B cell (primary cell): ENCODE data around the gene ST6GALNAC5. TPM values are rescaled to one million over a fixed set of nuclear protein-coding genes. Genes with fewer than 3 reads are reported as not detected.

Experiments
- ATAC-seq: fragments of 200-7000 bp; cut with Tn5 transposase; one replicate; pipeline ENCODE4 v1.10.0; 2021; ENCODE audit warnings: low read depth, mild to moderate bottlenecking, moderate number of reproducible peaks, moderate library complexity
- CTCF ChIA-PET: fragments of 350-600 bp; sonication (Branson Sonifier 250); formaldehyde crosslinking; loops from one replicate; lab custom pipeline; 2021; ENCODE audit warnings: antibody characterized with exemption, inconsistent platforms; lab: Charles Lee
- POLR2A ChIA-PET: fragments of 350-600 bp; sonication (Branson Sonifier 250); formaldehyde crosslinking; loops from one replicate; lab custom pipeline; 2021; ENCODE audit warnings: antibody characterized with exemption; lab: Charles Lee
- DNase-seq: peaks from one replicate; pipeline ENCODE4 v3.0.0; 2013
- H2AFZ ChIP-seq: 2 replicates; pipeline ENCODE4 v1.6.1; 2012; ENCODE audit warnings: mild to moderate bottlenecking, low read depth, low read length; ENCODE audit not compliant: insufficient read depth, poor library complexity, severe bottlenecking
- H3K27ac ChIP-seq, 2 donors: 1 replicate in 1 of 2; 2 replicates in 1 of 2; pipeline ENCODE4 v1.5.1; 2012 to 2013; ENCODE audit warnings: low read length in 2 of 2, mild to moderate bottlenecking in 2 of 2, moderate library complexity in 1 of 2
- H3K27me3 ChIP-seq, 4 experiments: fragments of 200-600 bp in 1 of 4; sonication (generic) in 1 of 4; replicated peaks in 1 of 4; 1 replicate in 2 of 4; 2 replicates in 2 of 4; pipeline versions ENCODE4 v1.6.1 to v1.7.0; 2013 to 2016; ENCODE audit warnings: low read length in 3 of 4, mild to moderate bottlenecking in 2 of 4, mixed read lengths in 1 of 4, moderate library complexity in 1 of 4; ENCODE audit not compliant: insufficient read depth in 4 of 4, control insufficient read depth in 3 of 4; ENCODE audit errors: control extremely low read depth in 1 of 4
- H3K36me3 ChIP-seq, 2 experiments: replicated peaks in 1 of 2; 1 replicate in 1 of 2; 2 replicates in 1 of 2; pipeline versions ENCODE4 v1.6.1 to v1.7.1; 2013; ENCODE audit warnings: low read length in 1 of 2; ENCODE audit not compliant: insufficient read depth in 2 of 2, control insufficient read depth in 1 of 2; ENCODE audit errors: control extremely low read depth in 1 of 2, extremely low read depth in 1 of 2
- H3K4me1 ChIP-seq, 2 donors: fragments of 200-600 bp in 1 of 2; sonication (generic) in 1 of 2; 1 replicate in 1 of 2; 2 replicates in 1 of 2; pipeline versions ENCODE4 v1.5.1 to v1.6.1; 2013 to 2017; ENCODE audit warnings: low read length in 2 of 2; ENCODE audit not compliant: control insufficient read depth in 2 of 2, insufficient read depth in 2 of 2
- H3K4me2 ChIP-seq: replicated peaks from 2 replicates; pipeline ENCODE3; 2012; ENCODE audit warnings: mild to moderate bottlenecking, low read depth, low read length; ENCODE audit not compliant: poor library complexity, severe bottlenecking
- H3K4me3 ChIP-seq, 5 experiments: fragments of 200-600 bp in 1 of 5; sonication (generic) in 1 of 5; 1 replicate in 3 of 5; 2 replicates in 2 of 5; pipeline versions ENCODE4 v1.5.1 to v1.7.0; 2011 to 2016; ENCODE audit warnings: low read length in 4 of 5, mild to moderate bottlenecking in 4 of 5, low read depth in 2 of 5, control low read depth in 1 of 5, moderate library complexity in 1 of 5; ENCODE audit not compliant: insufficient read depth in 1 of 5; ENCODE audit errors: control extremely low read depth in 1 of 5, extremely low read depth in 1 of 5
- H3K79me2 ChIP-seq: fragments of 200-600 bp; sonication (generic); one replicate; pipeline ENCODE4 v1.6.0; 2016; ENCODE audit warnings: low read length; ENCODE audit not compliant: control insufficient read depth, insufficient read depth
- H3K9ac ChIP-seq: fragments of 200-600 bp; sonication (generic); 2 replicates; pipeline ENCODE4 v1.6.1; 2017; ENCODE audit warnings: mild to moderate bottlenecking, low read length, moderate library complexity
- H3K9me3 ChIP-seq, 3 donors: one replicate each; pipeline versions ENCODE4 v1.6.1 to v1.7.1; 2013; ENCODE audit warnings: low read length in 2 of 3; ENCODE audit not compliant: control insufficient read depth in 2 of 3, insufficient read depth in 1 of 3; ENCODE audit errors: control extremely low read depth in 1 of 3
- H4K20me1 ChIP-seq: 2 replicates; pipeline ENCODE4 v1.6.0; 2012; ENCODE audit warnings: mild to moderate bottlenecking, low read length; ENCODE audit not compliant: insufficient read depth, control insufficient read depth, poor library complexity, severe bottlenecking
- H3K27ac Mint-ChIP-seq: one replicate; pipeline ENCODE4 v1.8.0; 2021; ENCODE audit warnings: mixed read lengths
- H3K27me3 Mint-ChIP-seq: one replicate; pipeline ENCODE4 v1.8.0; 2021; ENCODE audit warnings: mixed read lengths
- H3K4me1 Mint-ChIP-seq: one replicate; pipeline ENCODE4 v1.8.0; 2021; ENCODE audit warnings: mixed read lengths
- H3K4me3 Mint-ChIP-seq: one replicate; pipeline ENCODE4 v1.8.0; 2021; ENCODE audit warnings: mixed read lengths
- H3K9me3 Mint-ChIP-seq: one replicate; pipeline ENCODE4 v1.8.0; 2022; ENCODE audit warnings: mixed read lengths; ENCODE audit not compliant: insufficient read depth
- EZH2 ChIP-seq: IDR thresholded peaks from 2 replicates; pipeline ENCODE4 v1.6.1; 2012; ENCODE audit warnings: borderline replicate concordance, low read depth, mild to moderate bottlenecking, moderate library complexity, low read length; ENCODE audit not compliant: insufficient read depth, poor library complexity, severe bottlenecking
- WGBS: methylation state at CpG from one replicate; pipeline ENCODE4 v1.1.5; 2013; ENCODE audit warnings: missing lambda C conversion rate; ENCODE audit not compliant: insufficient coverage; 5-methylcytosine and 5-hydroxymethylcytosine counted together
- intact Hi-C: fragments of 100-400 bp; cut with micrococcal nuclease; formaldehyde crosslinking; loops from one replicate; pipeline ENCODE4 v1.10.0; 2022
- polyA plus RNA-seq: library from polyadenylated mRNA; depleted of rRNA; stranded (reverse); fragments of >200 nt; gene quantifications from 2 replicates; pipeline ENCODE4 v1.2.3, GENCODE V29; 2012
- total RNA-seq, 2 donors: library from RNA; stranded (reverse); fragments of 120-200 nt in 1 of 2; gene quantifications; 1 replicate in 1 of 2; 2 replicates in 1 of 2; pipeline versions ENCODE4 v1.2.3 to v1.2.4, GENCODE V29; 2013 to 2022
- TF ChIP-seq, protein P1 (sequence below): fragments of 200-600 bp; IDR thresholded peaks from one replicate; pipeline ENCODE4 v1.8.0; 2022; ENCODE audit warnings: antibody characterized with exemption, mild to moderate bottlenecking

Gene ST6GALNAC5
- total and polyA plus RNA-seq, 2 donors (not counting 1 experiment from before 2014, with no cell fraction given) = not detected

- H3K4me3 Mint-ChIP-seq = no peak overlapping the region
- no peaks in the 10 kb centered on the region for H4K20me1 ChIP-seq
These were observed 58.5 kb downstream of the ST6GALNAC5 start for GRCh38 chr1:76925825-76926224.

GRCh38 chr1:76928522-76928921, 61.2 kb downstream of the ST6GALNAC5 start:
- H3K9me3 Mint-ChIP-seq = no peaks in the 10 kb centered on the region
- no peaks in the 10 kb centered on the region for H3K27me3 ChIP-seq
- no peak overlapping the region for H3K4me3 ChIP-seq
- H3K4me1 ChIP-seq = no peaks in the 10 kb centered on the region
- no peaks in the 10 kb centered on the region for H3K4me1 Mint-ChIP-seq
- no peak for ATAC-seq
- H3K9ac ChIP-seq = no peak overlapping the region
- intact Hi-C loops = no loop called here
- H3K27me3 Mint-ChIP-seq = no peaks in the 10 kb centered on the region
- TF ChIP-seq, protein P1, sequence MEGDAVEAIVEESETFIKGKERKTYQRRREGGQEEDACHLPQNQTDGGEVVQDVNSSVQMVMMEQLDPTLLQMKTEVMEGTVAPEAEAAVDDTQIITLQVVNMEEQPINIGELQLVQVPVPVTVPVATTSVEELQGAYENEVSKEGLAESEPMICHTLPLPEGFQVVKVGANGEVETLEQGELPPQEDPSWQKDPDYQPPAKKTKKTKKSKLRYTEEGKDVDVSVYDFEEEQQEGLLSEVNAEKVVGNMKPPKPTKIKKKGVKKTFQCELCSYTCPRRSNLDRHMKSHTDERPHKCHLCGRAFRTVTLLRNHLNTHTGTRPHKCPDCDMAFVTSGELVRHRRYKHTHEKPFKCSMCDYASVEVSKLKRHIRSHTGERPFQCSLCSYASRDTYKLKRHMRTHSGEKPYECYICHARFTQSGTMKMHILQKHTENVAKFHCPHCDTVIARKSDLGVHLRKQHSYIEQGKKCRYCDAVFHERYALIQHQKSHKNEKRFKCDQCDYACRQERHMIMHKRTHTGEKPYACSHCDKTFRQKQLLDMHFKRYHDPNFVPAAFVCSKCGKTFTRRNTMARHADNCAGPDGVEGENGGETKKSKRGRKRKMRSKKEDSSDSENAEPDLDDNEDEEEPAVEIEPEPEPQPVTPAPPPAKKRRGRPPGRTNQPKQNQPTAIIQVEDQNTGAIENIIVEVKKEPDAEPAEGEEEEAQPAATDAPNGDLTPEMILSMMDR = no peak
- TF ChIP-seq EZH2 = no peak
- CTCF ChIA-PET = no interaction called here
- POLR2A ChIA-PET = no interaction called here
- H3K36me3 ChIP-seq = no peaks in the 10 kb centered on the region
- H3K9me3 ChIP-seq = peaks cover 0 to 5% (median 4%) of the 10 kb centered on the region in 3 donors
- no peak overlapping the region for H2AFZ ChIP-seq
- H3K4me3 Mint-ChIP-seq = no peak overlapping the region
- H3K4me2 ChIP-seq = no peak overlapping the region
- H3K27ac ChIP-seq = no peak overlapping the region
- no peak overlapping the region for H3K27ac Mint-ChIP-seq
- DNase-seq = no peak
- no CpG with 5 or more reads among the region's 2 CpGs for WGBS
- no peaks in the 10 kb centered on the region for H4K20me1 ChIP-seq
- H3K79me2 ChIP-seq = no peaks in the 10 kb centered on the region

More at GRCh38 chr1:76925825-76926224, 58.5 kb downstream of the ST6GALNAC5 start:
- Mint-ChIP-seq H3K27me3 (peaks cover 8% of the 10 kb centered on the region), H3K27ac (no peak overlapping the region), H3K4me1 (no peaks in the 10 kb centered on the region), H3K9me3 (no peaks in the 10 kb centered on the region)
- no peak overlapping the region for H3K27ac ChIP-seq
- peaks cover 0 to 3% (median 0%) of the 10 kb centered on the region in 3 donors for H3K9me3 ChIP-seq
- ChIA-PET POLR2A (no interaction called here), CTCF (no interaction called here)
- no peaks in the 10 kb centered on the region for H3K4me1 ChIP-seq
- no peak overlapping the region for H2AFZ ChIP-seq
- no peaks in the 10 kb centered on the region for H3K27me3 ChIP-seq
- no peaks in the 10 kb centered on the region for H3K79me2 ChIP-seq
- 85% methylated on average over 2 of the region's 3 CpGs for WGBS
- intact Hi-C loops = no loop called here
- H3K4me3 ChIP-seq = no peak overlapping the region
- no peak overlapping the region for H3K9ac ChIP-seq
- TF ChIP-seq, protein P1 = no peak
- no peak for TF ChIP-seq EZH2
- no peaks in the 10 kb centered on the region for H3K36me3 ChIP-seq
- no peak for DNase-seq
- ATAC-seq = no peak
- H3K4me2 ChIP-seq = no peak overlapping the region
